ENCODE results near the gene TTC21B.

Gene TTC21B

DNA sequence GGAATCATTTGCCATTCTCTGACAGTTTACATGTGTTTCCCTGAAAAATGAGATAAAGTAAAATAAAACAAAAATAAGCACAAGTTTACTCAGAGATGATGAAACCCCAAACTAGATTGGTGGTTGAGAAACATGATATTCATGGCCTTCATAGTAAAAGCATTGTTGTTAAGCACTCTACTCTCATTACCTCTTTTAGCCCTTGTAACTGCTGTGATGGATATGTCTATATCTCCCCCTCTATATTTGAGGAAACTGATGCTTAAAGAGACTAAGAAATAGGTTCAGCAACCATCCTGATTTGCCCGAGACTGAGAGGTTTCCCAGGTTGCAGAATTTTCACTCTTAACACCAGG is 125.7 kb downstream of the TTC21B start:
- DNase-seq: no peak

GRCh38 chr2:165827016-165827920 is 126.3 kb downstream of the TTC21B start:
- DNase-seq: no peak

DNA sequence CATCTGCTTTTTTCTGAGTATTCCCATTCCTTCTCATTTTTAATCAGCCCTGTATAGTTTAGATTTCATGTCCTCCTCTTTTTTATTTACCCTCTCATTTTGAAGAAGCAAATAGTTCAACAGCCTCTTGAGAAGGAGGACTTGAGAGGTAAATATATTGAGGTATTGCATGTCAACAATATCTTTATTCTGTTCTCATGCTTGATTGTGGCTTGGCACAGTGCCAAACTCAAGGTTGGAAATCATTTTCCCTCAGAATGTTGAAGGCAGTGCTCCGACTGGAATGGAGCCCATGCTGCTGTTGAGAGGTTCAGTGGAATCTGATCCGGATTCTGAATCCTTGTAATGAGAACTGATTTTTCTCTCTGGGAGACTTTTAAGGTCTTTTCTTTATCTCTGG is 128.5 kb downstream of the TTC21B start:
- no peak for DNase-seq

Measured in T-helper 9 cell (primary cell).